Stimulated activated CD4-positive, alpha-beta T cell treated with anti-CD3 and anti-CD28 coated beads, Interleukin-15, amount 100 ng/mL, for 24 hours (primary cell): ENCODE data around the gene SLC4A1.
A peak's percentile ranks its signal among the peaks of the same experiment; 100 is the strongest.

Experiments
- DNase-seq: peaks from one replicate; pipeline ENCODE4 v3.0.0-alpha.2; 2020

The SLC4A1 gene

GRCh38 chr17:44203731-44204440 is 64.0 kb downstream of the SLC4A1 start:
- peak; percentile 71 for DNase-seq

GRCh38 chr17:44202756-44203155 is 65.2 kb downstream of the SLC4A1 start:
- DNase-seq, result no peak

- no peak for DNase-seq
These were observed 67.3 kb downstream of the SLC4A1 start for GRCh38 chr17:44200478-44201155.

GRCh38 chr17:44199553-44200477 is 68.1 kb downstream of the SLC4A1 start, which contains the start of gene ATXN7L3:
ATXN7L3 (minus strand) TSS chr17:44199884; CDS start chr17:44198070, 1,814 bp downstream.
- DNase-seq, result peak; percentile 100

GRCh38 chr17:44198721-44199552 is 69.0 kb downstream of the SLC4A1 start:
- DNase-seq, result peak; percentile 68
